HG03354 (cell line): ENCODE measurements around the gene PRKCE.

ENCODE experiments used
- ATAC-seq: cut with Tn5 transposase; IDR thresholded peaks from one replicate; pipeline ENCODE4 v1.9.1; 2021; ENCODE audit warnings: mild to moderate bottlenecking; ENCODE audit not compliant: unreplicated experiment, poor library complexity, severe bottlenecking

The PRKCE gene

GRCh38 chr2:45986509-45986908, 335.0 kb downstream of the PRKCE start:
- no peak for ATAC-seq

DNA sequence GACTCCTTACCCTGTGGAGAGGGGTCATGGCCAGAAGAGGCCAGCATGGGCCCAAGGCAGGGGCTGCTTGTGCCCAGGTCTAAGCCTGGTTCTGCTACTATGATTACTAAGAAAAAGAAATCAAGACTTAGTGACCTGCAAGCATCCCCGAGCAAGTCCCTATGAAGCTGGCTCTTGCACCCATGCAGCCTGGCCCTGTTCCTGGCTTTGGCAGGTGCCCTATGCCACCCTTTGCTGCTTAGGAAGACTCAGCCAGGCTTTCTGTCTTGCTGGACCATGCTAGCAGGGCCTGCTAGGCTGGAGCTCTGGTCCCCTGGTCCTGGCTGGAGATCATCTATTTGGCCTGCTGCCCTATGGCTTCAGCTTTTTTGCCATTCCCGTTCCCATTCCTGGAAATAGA, 336.4 kb downstream of the PRKCE start:
- no peak for ATAC-seq

GRCh38 chr2:45988879-45989278, 337.4 kb downstream of the PRKCE start:
- ATAC-seq = no peak

GRCh38 chr2:45990131-45990530, 338.7 kb downstream of the PRKCE start:
- ATAC-seq = no peak

- no peak for ATAC-seq
Observed at GRCh38 chr2:45992021-45992740, 340.7 kb downstream of the PRKCE start.

- no peak for ATAC-seq
Observed at GRCh38 chr2:45992741-45993475, 341.4 kb downstream of the PRKCE start.

GRCh38 chr2:45993476-45993991, 342.1 kb downstream of the PRKCE start:
- ATAC-seq = no peak

- no peak for ATAC-seq
Observed at GRCh38 chr2:45994060-45994459, 342.6 kb downstream of the PRKCE start.

GRCh38 chr2:46000660-46001059, 349.2 kb downstream of the PRKCE start:
- no peak for ATAC-seq

GRCh38 chr2:46001290-46001689, 349.8 kb downstream of the PRKCE start:
- ATAC-seq = no peak

- ATAC-seq = no peak
Observed at GRCh38 chr2:46001741-46002506, 350.4 kb downstream of the PRKCE start.

DNA sequence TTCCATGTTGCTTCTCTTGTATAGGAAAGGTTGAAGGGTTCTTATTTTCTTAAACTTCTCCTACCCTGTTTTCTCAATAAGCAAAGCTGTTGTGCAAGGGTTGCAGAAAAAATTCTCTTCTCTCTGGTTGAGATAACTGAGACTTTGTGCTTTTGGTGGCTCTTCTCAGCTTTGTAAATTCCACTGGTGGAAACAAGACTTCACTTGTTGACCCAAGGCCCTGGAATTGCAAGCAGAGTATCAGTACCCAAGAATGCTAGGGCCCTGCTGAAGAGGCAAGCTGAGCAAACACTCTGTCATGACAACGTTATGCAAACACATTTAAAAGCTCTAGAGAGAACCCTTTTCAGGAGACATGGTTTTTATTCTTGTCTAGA, 351.0 kb downstream of the PRKCE start:
- ATAC-seq = no peak

- ATAC-seq = no peak
Observed at GRCh38 chr2:46002947-46003346, 351.5 kb downstream of the PRKCE start.

DNA sequence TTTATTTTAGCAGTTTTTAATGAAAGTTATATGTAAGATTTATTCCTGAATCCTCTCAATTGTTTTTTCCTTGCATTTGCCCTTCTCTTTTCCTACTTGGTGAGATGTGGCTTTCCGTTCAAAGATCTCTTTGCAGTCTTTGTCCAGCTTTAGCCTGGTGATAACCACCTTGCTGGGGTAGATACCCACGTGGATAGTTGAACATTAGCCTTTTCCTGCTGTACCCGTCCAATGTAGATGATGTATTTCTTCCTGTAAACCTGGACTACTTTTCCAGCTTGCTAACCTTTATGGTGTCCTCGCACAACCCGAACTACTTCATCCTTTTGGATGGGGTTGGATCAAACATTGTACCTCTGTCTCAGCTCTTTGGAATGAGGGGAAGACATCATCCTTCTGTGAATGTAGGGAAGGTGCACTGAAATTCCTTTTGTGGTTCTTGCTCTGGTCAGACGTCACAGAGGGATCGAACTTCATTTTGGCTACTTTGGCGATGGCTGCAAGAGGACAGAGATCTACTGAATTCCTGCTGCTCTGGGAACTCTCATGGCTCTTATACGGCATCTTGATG, 352.5 kb downstream of the PRKCE start:
- no peak for ATAC-seq

- no peak for ATAC-seq
Observed at GRCh38 chr2:46006473-46007025, 355.1 kb downstream of the PRKCE start.

DNA sequence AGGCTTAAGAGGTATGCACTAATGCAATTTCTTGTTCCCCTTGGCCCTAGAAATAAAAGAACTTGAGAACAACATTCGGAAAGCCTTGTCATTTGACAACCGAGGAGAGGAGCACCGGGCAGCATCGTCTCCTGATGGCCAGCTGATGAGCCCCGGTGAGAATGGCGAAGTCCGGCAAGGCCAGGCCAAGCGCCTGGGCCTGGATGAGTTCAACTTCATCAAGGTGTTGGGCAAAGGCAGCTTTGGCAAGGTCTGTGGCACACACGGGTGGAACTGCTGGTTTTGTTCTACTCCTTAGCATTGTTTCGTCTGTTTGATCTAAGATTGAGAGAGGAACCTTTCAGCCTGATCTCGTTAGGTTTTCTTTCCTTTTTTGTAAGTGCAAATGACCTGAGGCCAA, 355.9 kb downstream of the PRKCE start:
- ATAC-seq = no peak

- ATAC-seq = no peak
Observed at GRCh38 chr2:46008091-46008870, 356.8 kb downstream of the PRKCE start.

- ATAC-seq = no peak
Observed at GRCh38 chr2:46009315-46009714, 357.8 kb downstream of the PRKCE start.

DNA sequence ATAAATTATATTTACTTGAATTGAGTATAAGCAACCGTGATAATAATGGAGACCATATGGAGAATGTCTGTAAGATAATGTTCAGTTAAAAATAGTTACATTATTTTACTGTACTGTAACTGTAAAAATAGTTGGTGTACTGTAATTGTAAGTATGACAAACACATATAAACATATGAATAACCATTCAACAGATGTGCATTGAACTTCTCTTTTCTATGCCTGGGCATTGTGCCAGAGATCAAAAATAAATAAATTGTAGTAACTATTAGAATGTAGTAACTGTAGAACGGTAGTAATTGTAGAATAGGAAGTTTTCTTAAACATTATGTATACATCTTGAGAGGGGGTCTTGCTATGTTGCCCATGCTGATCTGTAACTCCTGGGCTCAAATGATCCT, 358.3 kb downstream of the PRKCE start:
- ATAC-seq = no peak
